ENCODE data around the gene SH3GL2.

DNA sequence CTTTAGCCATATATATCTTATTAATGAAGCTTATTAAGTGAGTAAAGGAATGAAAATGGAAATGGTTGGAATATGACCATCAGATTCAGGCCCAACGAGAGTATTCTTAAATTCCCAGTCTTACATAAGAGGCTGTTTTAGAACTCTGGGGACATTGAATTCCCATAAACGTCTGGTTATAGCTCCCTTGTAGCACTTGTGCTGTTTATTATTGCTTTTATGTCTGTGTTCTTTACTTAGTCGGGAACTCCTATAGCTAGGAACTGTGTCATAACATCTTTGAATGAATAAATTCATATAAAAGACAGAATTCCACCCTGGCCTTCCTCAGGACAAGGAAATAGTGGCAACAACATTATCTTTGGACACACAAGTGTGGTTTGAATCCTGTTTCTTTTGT is 58.4 kb downstream of the SH3GL2 start:
- TF ChIP-seq, protein P1, sequence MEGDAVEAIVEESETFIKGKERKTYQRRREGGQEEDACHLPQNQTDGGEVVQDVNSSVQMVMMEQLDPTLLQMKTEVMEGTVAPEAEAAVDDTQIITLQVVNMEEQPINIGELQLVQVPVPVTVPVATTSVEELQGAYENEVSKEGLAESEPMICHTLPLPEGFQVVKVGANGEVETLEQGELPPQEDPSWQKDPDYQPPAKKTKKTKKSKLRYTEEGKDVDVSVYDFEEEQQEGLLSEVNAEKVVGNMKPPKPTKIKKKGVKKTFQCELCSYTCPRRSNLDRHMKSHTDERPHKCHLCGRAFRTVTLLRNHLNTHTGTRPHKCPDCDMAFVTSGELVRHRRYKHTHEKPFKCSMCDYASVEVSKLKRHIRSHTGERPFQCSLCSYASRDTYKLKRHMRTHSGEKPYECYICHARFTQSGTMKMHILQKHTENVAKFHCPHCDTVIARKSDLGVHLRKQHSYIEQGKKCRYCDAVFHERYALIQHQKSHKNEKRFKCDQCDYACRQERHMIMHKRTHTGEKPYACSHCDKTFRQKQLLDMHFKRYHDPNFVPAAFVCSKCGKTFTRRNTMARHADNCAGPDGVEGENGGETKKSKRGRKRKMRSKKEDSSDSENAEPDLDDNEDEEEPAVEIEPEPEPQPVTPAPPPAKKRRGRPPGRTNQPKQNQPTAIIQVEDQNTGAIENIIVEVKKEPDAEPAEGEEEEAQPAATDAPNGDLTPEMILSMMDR (IDR thresholded peaks at IDR 0.05), result no peak
- no peak for TF ChIP-seq EZH2 (IDR thresholded peaks at IDR 0.05; ENCODE audit: borderline replicate concordance, insufficient read depth, low read depth, low read length, poor library complexity, severe bottlenecking)
